Kidney tubule cell (primary cell): ENCODE measurements around the gene CKB.

Experiments
- DNase-seq: peaks from one replicate; pipeline ENCODE4 v3.0.0-alpha.2; 2018; ENCODE audit warnings: low spot score

CKB gene

DNA sequence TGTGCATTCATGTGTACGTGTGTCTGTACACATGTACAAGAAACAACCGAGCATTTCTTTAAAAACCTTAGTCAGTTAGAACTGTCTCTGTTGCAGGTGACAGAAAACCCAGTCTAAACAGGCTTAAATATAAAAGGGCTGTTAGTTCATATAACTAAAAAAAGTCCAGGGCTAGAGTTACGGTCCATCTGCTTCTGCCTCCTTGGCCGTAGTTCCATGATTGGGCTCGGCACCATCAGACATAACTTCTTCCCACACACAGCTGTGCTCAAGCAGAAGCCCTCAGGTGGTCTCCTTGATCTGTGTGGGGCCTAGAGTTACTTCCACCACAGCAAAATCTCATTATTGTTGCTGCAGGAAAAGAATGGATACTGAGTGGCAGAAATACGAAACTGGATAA is 34.6 kb downstream of the CKB start:
- no peak for DNase-seq

DNA sequence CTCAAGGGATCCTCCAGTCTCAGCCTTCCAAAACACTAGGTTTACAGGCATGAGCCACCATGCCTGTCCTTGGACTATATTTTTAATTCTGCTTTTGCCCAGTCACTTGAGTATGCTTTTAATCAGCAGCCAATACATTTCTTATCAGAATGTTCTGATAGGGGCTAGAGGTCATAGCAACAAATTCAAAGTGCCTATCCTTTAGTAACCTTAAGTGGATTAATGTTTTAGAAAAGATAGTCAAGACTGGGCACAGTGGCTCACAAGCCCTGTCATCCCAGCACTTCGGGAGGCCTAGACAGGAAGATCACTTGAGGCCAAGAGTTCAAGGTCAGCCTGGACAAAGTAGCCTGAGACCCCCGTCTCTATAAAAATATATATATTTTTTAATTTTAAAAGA is 37.1 kb downstream of the CKB start:
- no peak for DNase-seq

DNA sequence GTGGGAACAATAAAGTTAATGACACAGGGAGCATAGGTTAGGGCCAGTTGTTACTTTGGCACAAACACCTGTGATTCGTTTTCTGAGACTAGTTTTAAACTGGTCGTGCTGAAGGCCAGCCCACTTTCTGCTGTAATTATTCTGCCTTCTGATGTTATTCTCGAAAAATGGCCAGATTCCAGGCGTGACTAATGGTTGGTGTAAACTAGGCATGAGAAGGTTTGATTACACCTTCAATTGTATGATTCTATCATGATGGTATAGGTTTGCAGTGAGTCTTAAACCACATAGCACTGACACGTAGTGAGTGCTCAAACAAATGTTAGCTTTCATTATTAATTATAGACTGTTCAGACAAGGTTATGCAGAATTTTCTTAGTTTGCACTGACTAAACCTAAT is 39.0 kb downstream of the CKB start:
- peak; percentile 68 for DNase-seq

DNA sequence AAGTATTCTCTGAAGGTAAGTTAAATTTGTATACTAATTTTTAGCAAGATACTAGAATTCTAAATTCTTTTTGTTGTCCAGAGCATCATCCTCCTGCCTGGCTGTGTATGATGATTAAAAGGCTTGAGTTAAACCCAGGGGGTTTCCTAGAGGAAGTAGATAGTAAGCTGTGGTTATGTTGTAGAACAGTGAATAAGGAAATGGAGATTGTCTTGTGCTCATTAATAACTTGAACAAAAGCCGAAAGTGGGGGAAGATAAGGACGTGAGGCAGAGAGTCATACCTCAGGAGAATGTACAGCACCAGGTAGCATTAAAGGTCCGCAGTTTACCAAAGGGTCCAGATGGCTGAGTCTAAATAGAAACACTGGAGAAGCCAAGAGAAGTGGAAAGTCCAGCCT is 42.0 kb downstream of the CKB start:
- no peak for DNase-seq

DNA sequence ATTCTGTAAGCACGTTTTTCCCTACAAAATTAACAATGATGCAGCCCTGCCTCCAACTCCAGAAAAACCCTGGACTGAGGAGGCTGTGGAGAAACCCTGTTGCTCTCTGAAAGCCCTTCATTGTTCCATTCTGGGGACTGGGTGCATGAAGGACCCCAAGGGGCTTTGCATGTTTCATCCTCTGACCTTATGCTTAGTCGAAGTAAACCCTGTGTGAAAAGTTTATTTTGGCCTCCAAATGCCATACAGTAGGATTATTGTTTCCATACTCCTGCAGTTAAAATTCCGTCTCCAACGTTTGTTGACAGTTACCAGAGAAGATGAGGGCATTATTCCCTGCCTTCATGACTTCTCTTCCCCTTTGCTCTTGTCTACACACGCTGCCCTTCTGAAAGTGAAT is 46.0 kb downstream of the CKB start:
- DNase-seq: no peak

DNA sequence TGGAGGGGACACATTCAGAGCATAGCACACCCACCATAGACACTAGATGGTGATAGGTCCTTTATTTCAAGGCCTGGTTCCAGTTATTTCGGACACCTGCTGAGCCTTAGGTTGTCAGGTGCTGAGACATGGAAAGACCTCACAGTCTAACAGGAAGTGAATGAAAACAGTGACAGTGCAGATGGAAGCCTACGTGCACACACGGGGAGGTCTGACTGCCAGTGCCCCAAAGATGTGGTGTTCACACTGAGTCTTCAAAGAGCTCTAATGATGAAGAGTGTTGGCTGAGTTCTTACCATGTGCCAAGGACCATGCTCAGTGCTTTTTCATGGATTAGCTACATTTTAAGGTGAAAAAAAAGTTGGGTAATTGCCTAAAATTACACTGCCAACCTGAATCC is 46.6 kb downstream of the CKB start:
- no peak for DNase-seq

DNA sequence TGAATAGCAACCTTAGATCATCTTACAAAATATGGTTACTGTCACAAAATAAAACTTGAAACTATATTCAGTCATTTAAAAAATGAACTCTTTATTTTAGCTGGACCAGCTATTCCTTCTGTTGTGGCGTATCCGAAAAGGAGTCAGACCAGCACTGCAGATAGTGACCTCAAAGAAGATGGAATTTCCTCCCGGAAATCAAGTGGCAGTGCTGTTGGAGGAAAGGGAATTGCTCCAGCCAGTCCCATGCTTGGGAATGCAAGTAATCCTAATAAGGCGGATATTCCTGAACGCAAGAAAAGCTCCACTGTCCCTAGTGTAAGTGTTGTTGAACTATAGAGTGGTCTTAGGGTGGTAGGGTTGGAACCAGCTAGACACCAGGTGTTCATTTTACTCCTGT is 47.7 kb downstream of the CKB start:
- no peak for DNase-seq

DNA sequence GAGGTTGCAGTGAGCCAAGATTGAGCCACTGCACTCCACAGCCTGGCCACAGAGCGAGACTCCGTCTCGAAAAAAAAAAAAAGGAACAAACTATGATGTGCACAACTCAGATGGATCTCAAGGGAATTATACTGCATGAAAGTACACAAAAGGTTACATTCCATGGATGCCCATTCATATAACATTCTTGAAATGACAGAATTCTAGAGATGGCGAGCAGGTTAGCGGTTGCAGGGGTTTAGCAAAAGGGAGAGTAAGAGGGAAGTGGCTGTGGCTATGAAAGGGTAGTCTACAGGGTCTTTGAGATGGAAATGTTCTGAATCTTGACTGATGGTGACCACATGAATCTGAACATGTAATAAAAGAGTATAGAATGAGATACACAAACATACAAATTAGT is 49.7 kb downstream of the CKB start:
- no peak for DNase-seq
